ENCODE measurements around the gene SEC31A. TPM values are rescaled to one million over a fixed set of nuclear protein-coding genes. Genes with fewer than 3 reads are reported as not detected.

SEC31A gene
- total and polyA plus RNA-seq, 4 donors: 83.7 to 244 (median 149) TPM

- DNase-seq: peak; percentile 91 to 96 (median 94)
- Histone ChIP-seq H3K9ac (ENCODE audit: insufficient read depth in 1 of 2, low read length in 2 of 2) (peak within 1 kb of the TSS; percentile 19 to 73), H3K36me3 (ENCODE audit: control insufficient read depth in 4 of 4, insufficient read depth in 4 of 4, low read length in 4 of 4) (no peaks in the 10 kb centered on the region), H3K27ac (ENCODE audit: low read depth in 1 of 2, low read length in 1 of 2) (peak within 1 kb of the TSS in 1 of 2 donors; percentile 44), H3K4me3 (peak within 1 kb of the TSS; percentile 76), H3K27me3 (ENCODE audit: control insufficient read depth in 3 of 3, insufficient read depth in 3 of 3, low read length in 2 of 3) (no peaks in the 10 kb centered on the region), H3K4me1 (ENCODE audit: control insufficient read depth in 5 of 5, insufficient read depth in 5 of 5, low read length in 5 of 5) (peaks cover 0 to 22% (median 9%) of the 10 kb centered on the region in 5 donors), H3K9me3 (ENCODE audit: control insufficient read depth in 4 of 4, insufficient read depth in 3 of 4, low read length in 3 of 4) (no peaks in the 10 kb centered on the region)
- TF ChIP-seq CTCF (IDR thresholded peaks at IDR 0.05; ENCODE audit: control extremely low read depth, extremely low read depth): no peak
- WGBS, 2 donors: 1% methylated on average over 76 to 94 of the region's 94 CpGs
- peak; percentile 77 for ATAC-seq (ENCODE audit: insufficient read depth, low FRiP score)
These were observed 92.6 kb downstream of the SEC31A start, which contains the start of gene SCD5 for GRCh38 chr4:82798168-82799005. TSS of gene SCD5 (minus strand) at chr4:82798796. CDS start at chr4:82798537, 259 bp downstream.

DNA sequence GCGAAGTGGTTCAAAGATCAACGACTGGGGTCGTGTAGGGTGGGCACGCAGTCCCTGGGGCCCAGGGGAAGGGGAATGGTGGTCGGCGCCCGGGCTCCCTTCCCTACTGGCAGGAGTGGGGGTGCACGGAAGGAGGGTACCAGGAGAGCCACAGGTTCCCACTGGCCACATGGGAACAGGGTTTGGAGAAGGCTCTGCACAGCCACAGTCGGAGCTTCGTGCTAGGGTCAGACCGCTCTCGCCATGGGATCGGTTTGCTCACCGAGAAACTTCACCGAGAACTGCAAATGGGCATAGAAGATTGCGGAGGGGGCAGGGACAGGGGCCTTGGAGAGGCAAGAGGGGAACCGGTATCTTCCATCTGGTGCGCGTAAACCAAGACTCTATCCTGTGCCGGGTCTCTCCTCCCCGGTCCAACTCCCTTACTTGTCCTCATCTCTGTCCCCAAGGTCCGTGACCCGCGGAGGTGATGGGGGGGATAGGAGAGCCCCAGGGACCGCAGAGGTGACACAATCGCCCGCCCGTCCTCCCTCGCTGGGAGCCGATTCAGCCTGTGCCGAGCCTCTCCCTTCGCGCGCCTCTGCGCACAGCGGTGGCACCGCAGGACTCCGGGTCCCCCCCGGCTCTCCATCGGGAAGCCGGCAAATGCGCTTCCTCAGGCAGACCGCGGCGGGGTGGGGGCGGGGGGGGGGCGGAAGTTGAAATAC lies 93.4 kb downstream of the SEC31A start:
- H3K27me3 ChIP-seq (ENCODE audit: control insufficient read depth in 3 of 3, insufficient read depth in 3 of 3, low read length in 2 of 3): no peaks in the 10 kb centered on the region
- H3K36me3 ChIP-seq (ENCODE audit: control insufficient read depth in 4 of 4, insufficient read depth in 4 of 4, low read length in 4 of 4): no peaks in the 10 kb centered on the region
- ATAC-seq (ENCODE audit: insufficient read depth, low FRiP score) (no peak), DNase-seq (peak; percentile 44 to 47 (median 46))
- peaks cover 0 to 22% (median 9%) of the 10 kb centered on the region in 5 donors for H3K4me1 ChIP-seq (ENCODE audit: control insufficient read depth in 5 of 5, insufficient read depth in 5 of 5, low read length in 5 of 5)
- no peaks in the 10 kb centered on the region for H3K9me3 ChIP-seq (ENCODE audit: control insufficient read depth in 4 of 4, insufficient read depth in 3 of 4, low read length in 3 of 4)
- 5 to 7% methylated on average over 34 to 47 of the region's 47 CpGs for WGBS, 2 donors
- peak overlapping the region in 1 of 2 donors; percentile 49 for H3K27ac ChIP-seq (ENCODE audit: low read depth in 1 of 2, low read length in 1 of 2)
- no peak overlapping the region for H3K9ac ChIP-seq (ENCODE audit: insufficient read depth in 1 of 2, low read length in 2 of 2)
- H3K4me3 ChIP-seq: peak overlapping the region; percentile 76
- no peak for TF ChIP-seq CTCF (IDR thresholded peaks at IDR 0.05; ENCODE audit: control extremely low read depth, extremely low read depth)

- Histone ChIP-seq H3K27me3 (ENCODE audit: control insufficient read depth in 3 of 3, insufficient read depth in 3 of 3, low read length in 2 of 3) (no peaks in the 10 kb centered on the region), H3K4me3 (peak overlapping the region; percentile 42), H3K4me1 (ENCODE audit: control insufficient read depth in 5 of 5, insufficient read depth in 5 of 5, low read length in 5 of 5) (peaks cover 0 to 22% (median 9%) of the 10 kb centered on the region in 5 donors), H3K36me3 (ENCODE audit: control insufficient read depth in 4 of 4, insufficient read depth in 4 of 4, low read length in 4 of 4) (no peaks in the 10 kb centered on the region), H3K9ac (ENCODE audit: insufficient read depth in 1 of 2, low read length in 2 of 2) (no peak overlapping the region), H3K27ac (ENCODE audit: low read depth in 1 of 2, low read length in 1 of 2) (peak overlapping the region in 1 of 2 donors; percentile 49), H3K9me3 (ENCODE audit: control insufficient read depth in 4 of 4, insufficient read depth in 3 of 4, low read length in 3 of 4) (no peaks in the 10 kb centered on the region)
- DNase-seq (peak in 2 of 3 donors; percentile 39 to 41), ATAC-seq (ENCODE audit: insufficient read depth, low FRiP score) (no peak)
- WGBS, 2 donors: 46 to 52% methylated on average over 6 of the region's 6 CpGs
- TF ChIP-seq CTCF (IDR thresholded peaks at IDR 0.05; ENCODE audit: control extremely low read depth, extremely low read depth): no peak
These were observed 93.9 kb downstream of the SEC31A start for GRCh38 chr4:82797040-82797404.
